Upper lobe of left lung (tissue), 4 donors: ENCODE results near the gene POF1B.

Source experiments
- CTCF ChIP-seq, 6 experiments: fragments of 450-650 bp in 4 of 6; fragments of 200-600 bp in 2 of 6; sonication (generic) in 2 of 6; IDR thresholded peaks; one replicate each; pipeline ENCODE4 v1.5.1; 2016 to 2019; ENCODE audit warnings: antibody characterized with exemption in 6 of 6
- EP300 ChIP-seq, 4 donors: sonication (generic); formaldehyde crosslinking; IDR thresholded peaks; one replicate each; pipeline ENCODE4 v1.5.1; 2017; ENCODE audit warnings: antibody characterized with exemption in 4 of 4, control low read depth in 2 of 4
- POLR2A ChIP-seq, 4 donors: fragments of 450-650 bp; IDR thresholded peaks; one replicate each; pipeline ENCODE4 v1.5.1; 2016 to 2017; ENCODE audit warnings: antibody characterized with exemption in 4 of 4, mild to moderate bottlenecking in 2 of 4
- POLR2AphosphoS5 ChIP-seq, 2 donors: sonication (generic); formaldehyde crosslinking; IDR thresholded peaks; one replicate each; pipeline ENCODE4 v1.5.1; 2017; ENCODE audit warnings: antibody characterized with exemption in 2 of 2

GRCh38 chrX:85244450-85245211 is 134.8 kb downstream of the POF1B start:
- TF ChIP-seq POLR2A (IDR thresholded peaks at IDR 0.05) (no peak), CTCF (IDR thresholded peaks at IDR 0.05) (no peak), EP300 (IDR thresholded peaks at IDR 0.05) (no peak), POLR2AphosphoS5 (IDR thresholded peaks at IDR 0.05) (no peak)
